ENCODE results near the gene FAM83F.
A peak's percentile ranks its signal among the peaks of the same experiment; 100 is the strongest.
"Not testable (repeated sequence)": the region's sequence is repeated elsewhere in the genome, so short reads cannot be mapped to it uniquely, and the experiment has no call there.

The FAM83F gene

DNA sequence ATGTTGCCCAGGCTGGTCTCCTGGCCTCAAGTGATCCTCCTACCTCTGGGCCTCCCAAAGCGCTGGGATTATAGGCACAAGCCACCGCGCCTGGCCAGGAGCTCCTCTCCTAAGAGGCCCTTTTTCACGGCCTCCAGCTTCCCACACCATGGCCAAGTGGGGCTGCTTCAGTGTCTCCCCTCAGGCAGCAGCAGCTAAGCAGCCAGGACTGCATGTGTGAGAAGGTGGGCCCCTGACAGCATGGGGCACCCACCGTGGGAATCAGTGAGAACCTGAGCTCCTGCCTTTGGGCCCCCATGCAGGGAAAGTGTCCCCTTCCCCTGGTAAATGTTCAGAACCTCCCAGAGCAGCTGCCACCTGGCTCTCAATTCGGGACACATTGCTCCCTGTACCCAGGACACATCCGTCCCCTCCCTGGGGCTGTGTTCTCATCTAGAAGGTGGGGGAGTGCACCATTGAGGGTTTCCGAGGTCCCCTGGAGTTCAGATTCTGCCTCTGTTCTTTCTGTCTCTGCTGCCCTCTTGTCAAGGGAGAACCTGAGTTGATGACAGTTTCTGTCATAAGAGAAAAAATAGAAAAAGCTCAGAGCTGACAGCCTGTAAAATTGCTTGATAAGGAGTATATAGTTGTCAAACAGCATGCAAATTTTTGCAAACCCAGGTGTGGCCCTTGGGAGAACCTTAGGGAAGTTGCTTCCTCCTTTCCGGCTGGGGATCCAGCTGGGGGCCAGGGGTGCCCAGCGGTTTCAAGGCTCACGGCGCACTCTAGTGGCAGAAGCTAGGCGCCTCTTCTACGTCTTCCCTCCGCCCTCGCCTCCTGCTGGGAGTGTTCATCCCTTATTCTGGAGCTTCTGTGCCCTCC is 29.7 kb downstream of the FAM83F start:
- FAIRE-seq (no peak), DNase-seq (ENCODE audit: insufficient read length, low spot score) (no peak)
- TF ChIP-seq, protein P1, sequence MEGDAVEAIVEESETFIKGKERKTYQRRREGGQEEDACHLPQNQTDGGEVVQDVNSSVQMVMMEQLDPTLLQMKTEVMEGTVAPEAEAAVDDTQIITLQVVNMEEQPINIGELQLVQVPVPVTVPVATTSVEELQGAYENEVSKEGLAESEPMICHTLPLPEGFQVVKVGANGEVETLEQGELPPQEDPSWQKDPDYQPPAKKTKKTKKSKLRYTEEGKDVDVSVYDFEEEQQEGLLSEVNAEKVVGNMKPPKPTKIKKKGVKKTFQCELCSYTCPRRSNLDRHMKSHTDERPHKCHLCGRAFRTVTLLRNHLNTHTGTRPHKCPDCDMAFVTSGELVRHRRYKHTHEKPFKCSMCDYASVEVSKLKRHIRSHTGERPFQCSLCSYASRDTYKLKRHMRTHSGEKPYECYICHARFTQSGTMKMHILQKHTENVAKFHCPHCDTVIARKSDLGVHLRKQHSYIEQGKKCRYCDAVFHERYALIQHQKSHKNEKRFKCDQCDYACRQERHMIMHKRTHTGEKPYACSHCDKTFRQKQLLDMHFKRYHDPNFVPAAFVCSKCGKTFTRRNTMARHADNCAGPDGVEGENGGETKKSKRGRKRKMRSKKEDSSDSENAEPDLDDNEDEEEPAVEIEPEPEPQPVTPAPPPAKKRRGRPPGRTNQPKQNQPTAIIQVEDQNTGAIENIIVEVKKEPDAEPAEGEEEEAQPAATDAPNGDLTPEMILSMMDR (IDR thresholded peaks at IDR 0.05; ENCODE audit: insufficient read depth, missing control alignments): peak; percentile 84

DNA sequence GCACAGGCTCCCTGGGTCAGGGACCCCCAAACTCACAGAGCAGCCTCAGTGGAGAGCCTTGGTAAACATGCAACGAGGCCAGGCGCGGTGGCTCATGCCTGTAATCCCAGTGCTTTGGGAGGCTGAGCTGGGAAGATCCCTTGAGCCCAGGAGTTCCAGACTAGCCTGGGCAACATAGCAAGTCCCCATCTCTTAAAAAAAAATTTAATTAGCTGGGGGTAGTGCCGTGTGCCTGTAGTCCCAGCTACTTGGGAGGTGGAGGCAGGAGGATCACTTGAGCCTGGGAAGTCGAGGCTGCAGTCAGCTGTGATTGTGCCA is 30.3 kb downstream of the FAM83F start:
- not testable (repeated sequence) for FAIRE-seq

DNA sequence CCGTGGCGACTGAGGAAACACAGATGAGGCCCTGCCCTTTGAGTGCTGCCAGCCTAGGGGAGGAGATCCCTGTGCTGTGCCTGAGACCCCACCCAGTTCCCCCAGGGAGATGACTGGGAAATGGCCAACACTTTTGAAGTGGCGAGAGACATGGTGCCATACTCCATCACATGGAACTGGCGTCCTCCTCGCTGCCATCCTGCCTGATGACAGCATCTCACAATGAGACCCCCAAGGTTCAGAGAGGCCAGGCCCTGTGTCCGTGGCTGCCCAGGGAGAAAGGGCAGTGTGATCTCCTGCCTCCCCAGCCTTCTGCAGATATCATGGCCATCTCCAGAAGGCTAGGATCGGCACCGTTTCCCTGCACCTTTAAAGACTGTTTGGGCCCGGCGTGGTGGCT is 31.1 kb downstream of the FAM83F start:
- TF ChIP-seq, protein P1 (IDR thresholded peaks at IDR 0.05; ENCODE audit: insufficient read depth, missing control alignments): no peak
- FAIRE-seq: no peak
- no peak for DNase-seq (ENCODE audit: insufficient read length, low spot score)

More for the DNA sequence above, 30.3 kb downstream of the FAM83F start:
- not testable (repeated sequence) for DNase-seq (ENCODE audit: insufficient read length, low spot score)

DNA sequence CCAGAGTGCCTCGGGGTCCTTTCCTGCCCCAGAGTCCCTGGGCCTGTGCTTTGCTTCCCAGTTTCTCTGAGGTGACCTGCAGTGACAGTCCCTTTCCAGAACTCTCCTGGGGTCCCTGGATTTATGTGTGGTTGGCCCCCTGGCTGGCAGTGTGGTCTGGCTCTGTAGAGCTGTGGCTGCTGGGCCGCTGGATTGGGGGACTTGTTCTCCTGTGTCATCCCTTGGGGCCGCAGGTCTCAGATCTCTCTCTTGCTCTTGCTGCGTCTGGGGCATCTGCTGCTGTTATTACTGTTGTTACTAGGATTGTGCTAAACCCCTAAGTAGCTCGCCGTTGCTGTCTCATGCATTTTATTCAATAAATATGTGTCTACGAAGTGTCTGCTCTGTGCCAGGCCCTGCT is 31.9 kb downstream of the FAM83F start:
- DNase-seq (ENCODE audit: insufficient read length, low spot score): no peak
- TF ChIP-seq, protein P1 (IDR thresholded peaks at IDR 0.05; ENCODE audit: insufficient read depth, missing control alignments): no peak
- no peak for FAIRE-seq

DNA sequence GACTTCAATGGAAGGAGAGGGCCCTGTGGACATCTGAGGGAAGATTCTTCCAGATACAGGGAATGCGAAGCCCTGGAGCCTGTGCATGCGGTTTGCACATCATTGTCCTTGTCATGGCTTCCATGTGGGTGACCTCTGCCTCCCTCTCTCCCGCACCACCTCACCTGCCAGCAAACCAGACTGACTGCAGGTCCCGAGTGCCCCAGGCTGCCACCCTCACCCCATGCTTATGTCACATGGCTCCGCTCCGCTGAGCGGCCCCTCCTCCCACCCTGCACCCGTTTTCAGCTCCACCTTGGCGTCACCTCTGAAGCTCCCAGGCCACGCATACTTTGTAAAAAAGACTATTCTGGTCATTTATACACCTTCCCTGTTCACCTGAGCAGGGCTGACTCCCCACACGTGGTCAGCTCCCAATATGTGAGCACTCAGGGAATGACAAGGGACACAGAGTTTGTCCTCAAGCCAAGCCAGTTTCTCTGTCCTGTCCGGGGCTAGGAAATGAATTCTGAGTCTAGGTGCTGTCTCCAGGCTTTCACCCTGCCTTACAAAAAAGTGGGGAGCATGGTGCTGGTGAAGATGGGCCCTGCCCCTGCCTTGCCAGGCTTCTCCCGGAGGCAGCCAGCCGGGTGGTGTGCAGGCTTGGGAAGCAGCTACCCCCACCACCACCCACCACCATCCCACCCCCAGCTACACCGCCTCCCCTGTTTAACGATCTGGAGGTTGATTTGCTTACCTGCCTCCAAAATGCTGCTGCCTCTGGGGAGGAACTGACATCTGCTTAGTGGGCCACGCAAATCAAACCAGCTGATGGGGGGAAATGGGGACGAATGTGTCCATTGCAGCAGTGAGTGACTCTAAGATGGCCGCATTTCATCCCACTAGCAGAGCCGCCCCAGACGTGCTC is 32.7 kb downstream of the FAM83F start:
- FAIRE-seq (no peak), DNase-seq (ENCODE audit: insufficient read length, low spot score) (no peak)
- TF ChIP-seq, protein P1 (IDR thresholded peaks at IDR 0.05; ENCODE audit: insufficient read depth, missing control alignments): no peak

DNA sequence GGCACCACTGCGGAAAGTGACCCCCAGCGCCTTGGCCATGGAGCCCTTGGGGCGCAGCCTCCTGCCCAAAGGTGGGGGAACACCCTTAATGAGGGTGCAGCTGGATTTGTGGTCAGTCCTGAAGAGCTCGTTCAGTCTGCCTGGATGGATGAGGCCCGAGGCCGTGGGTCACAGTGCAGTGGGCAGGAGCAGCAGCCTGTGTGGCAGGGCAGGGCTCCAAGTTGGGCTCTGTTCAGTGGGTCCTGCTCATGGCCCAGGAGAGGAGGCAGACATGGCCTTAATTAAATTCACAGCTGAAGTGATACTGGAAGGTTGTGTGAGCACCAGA is 33.3 kb downstream of the FAM83F start:
- TF ChIP-seq, protein P1 (IDR thresholded peaks at IDR 0.05; ENCODE audit: insufficient read depth, missing control alignments): no peak
- DNase-seq (ENCODE audit: insufficient read length, low spot score) (no peak), FAIRE-seq (no peak)

DNA sequence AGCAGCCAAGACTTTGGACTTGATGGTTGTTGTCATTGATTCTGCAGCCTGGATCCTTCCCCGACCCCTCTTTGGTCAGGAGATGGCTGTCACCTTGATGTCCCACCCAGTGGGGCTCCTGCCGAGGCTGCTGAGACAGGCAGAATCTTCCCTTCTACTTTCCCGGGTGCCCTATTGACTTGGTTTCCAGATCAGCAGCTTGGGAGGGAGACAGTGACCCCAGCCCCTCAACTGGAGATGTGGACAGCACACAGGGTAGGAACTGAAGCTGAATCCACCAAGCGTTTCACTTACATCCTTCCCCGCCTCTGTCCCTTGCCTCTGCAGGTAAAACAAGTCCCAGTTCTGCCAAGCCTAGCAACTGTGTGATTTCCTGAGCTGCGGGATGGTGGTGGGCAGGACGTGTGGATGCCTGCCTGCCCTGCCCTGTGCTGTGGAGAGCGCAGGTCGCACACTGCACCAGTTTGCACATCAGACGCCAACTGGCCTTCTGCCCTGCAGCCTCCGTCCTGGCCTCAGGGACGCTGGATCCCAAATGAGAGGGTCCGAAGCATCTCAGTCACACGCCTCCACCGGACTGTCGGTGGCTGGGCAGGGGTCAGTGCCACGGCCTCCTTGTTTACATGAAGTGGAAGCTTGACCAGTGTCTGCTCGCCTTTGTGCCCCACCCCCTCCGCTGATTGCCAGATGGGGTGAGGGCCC is 34.6 kb downstream of the FAM83F start:
- TF ChIP-seq, protein P1 (IDR thresholded peaks at IDR 0.05; ENCODE audit: insufficient read depth, missing control alignments): no peak
- FAIRE-seq: no peak
- no peak for DNase-seq (ENCODE audit: insufficient read length, low spot score)
